Psoas muscle (tissue), 8 donors: ENCODE measurements around the gene PIM1. TPM values are rescaled to one million over a fixed set of nuclear protein-coding genes. Genes with fewer than 3 reads are reported as not detected.
A peak's percentile ranks its signal among the peaks of the same experiment; 100 is the strongest.

Experiments used
- ATAC-seq, 4 donors: fragments of 200-7000 bp; cut with Tn5 transposase; one replicate each; pipeline ENCODE4 v1.9.1; 2020; ENCODE audit warnings: moderate library complexity in 3 of 4, mild to moderate bottlenecking in 2 of 4
- DNase-seq, 2 donors: peaks; one replicate each; pipeline ENCODE4 v3.0.0-alpha.2; 2020
- H3K27ac ChIP-seq: fragments of 200-600 bp; one replicate; pipeline ENCODE4 v1.8.0; 2022
- H3K27me3 ChIP-seq, 3 donors: fragments of 200-600 bp in 1 of 3; one replicate each; pipeline versions ENCODE4 v1.6.1 to v1.8.0; 2013 to 2022; ENCODE audit warnings: low read length in 2 of 3, mild to moderate bottlenecking in 2 of 3, moderate library complexity in 1 of 3; ENCODE audit not compliant: insufficient read depth in 3 of 3
- H3K36me3 ChIP-seq, 2 donors: fragments of 200-600 bp in 1 of 2; one replicate each; pipeline versions ENCODE4 v1.6.1 to v1.8.0; 2013 to 2022; ENCODE audit warnings: low read depth in 1 of 2, mild to moderate bottlenecking in 1 of 2, moderate library complexity in 1 of 2; ENCODE audit not compliant: insufficient read depth in 1 of 2
- H3K4me1 ChIP-seq: fragments of 200-600 bp; one replicate; pipeline ENCODE4 v1.8.0; 2022
- H3K4me3 ChIP-seq: fragments of 200-600 bp; one replicate; pipeline ENCODE4 v1.8.0; 2022; ENCODE audit warnings: mild to moderate bottlenecking
- H3K9me3 ChIP-seq: fragments of 200-600 bp; one replicate; pipeline ENCODE4 v1.8.0; 2022
- WGBS, 3 donors: extraction: QIAGEN DNeasy Blood & Tissue Kit; methylation state at CpG; one replicate each; pipeline versions ENCODE4 v1.1.6 to v1.1.7; 2013; 5-methylcytosine and 5-hydroxymethylcytosine counted together
- intact Hi-C, 2 donors: fragments of 100-400 bp; cut with DNase I; formaldehyde crosslinking; loops; one replicate each; pipeline versions ENCODE4 v1.11.0 to v1.14.2; 2022
- polyA plus RNA-seq, 3 donors: library from polyadenylated mRNA; stranded (reverse); fragments of 200-250 nt; gene quantifications; one replicate each; pipeline ENCODE4 v1.2.3, GENCODE V29; 2013
- total RNA-seq, 4 donors: library from RNA; stranded (reverse); fragmentation: NEBNext Ultra II Directional in 2 of 4; extraction: Animal tissue kit (Norgen Biotek cat#: 25700) in 2 of 4; gene quantifications; one replicate each; pipeline versions ENCODE4 v1.2.1 to v1.2.4, GENCODE V29; 2021 to 2023
- TF ChIP-seq, protein P1 (sequence below): fragments of 200-600 bp; IDR thresholded peaks from one replicate; pipeline ENCODE4 v1.8.0; 2022; ENCODE audit warnings: antibody characterized with exemption
- donor health status: healthy with polysubstance abuse.
- donor health status: DM: no; HTN: no; CAD: no; lungs with moderate emphysema.
- donor health status: Bipolar disorder and iron deficiency.
- donor health status: healthy.
- donor health status: DM: yes; HTN: yes; CAD: no.
- donor health status: DM: no; HTN: no; CAD: no.
- donor health status: DM: no; HTN: no; CAD: no.
- donor health status: DM: yes; HTN: yes; CAD: no.

Gene PIM1
- total and polyA plus RNA-seq, 7 donors: 2.8 to 45.5 (median 18.0) TPM

DNA sequence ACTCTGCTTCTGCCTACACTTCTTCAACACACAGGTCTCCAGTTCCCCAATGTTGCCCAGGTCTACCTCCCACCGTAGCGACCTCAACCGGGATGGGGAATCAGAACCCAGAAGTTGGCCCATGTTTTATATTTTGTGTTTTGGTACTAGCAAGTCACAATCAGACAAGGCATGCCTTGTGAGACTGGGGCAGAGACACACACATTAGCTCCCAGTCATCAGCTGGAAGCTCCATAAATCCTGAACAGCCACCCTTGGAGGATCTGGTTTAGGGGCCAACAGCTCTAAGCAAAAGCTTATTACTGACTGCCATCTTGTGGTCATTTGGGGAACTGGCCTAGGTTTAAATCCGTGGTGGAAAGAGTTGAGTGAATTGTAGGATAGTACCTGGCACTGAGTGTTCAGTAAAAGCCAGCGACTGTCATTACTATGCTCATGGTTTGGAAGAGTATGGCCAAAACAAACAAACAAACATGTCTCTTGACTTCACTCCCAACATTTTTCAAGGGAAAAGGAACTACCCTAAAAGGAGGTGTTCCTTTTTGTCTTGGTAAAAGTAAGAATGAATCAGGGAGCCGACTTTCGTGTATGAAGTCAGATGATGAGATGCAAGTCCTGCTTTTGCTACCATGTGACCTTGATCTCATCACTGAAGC lies 40.5 kb downstream of the PIM1 start:
- Histone ChIP-seq H3K27ac (no peak overlapping the region), H3K27me3 (no peaks in the 10 kb centered on the region), H3K4me1 (no peaks in the 10 kb centered on the region), H3K4me3 (no peak overlapping the region), H3K36me3 (no peaks in the 10 kb centered on the region), H3K9me3 (no peaks in the 10 kb centered on the region)
- peak; percentile 84 to 95 (median 92) for ATAC-seq
- intact Hi-C loops: loop anchor here (1.0 to 10.0 kb wide), 3 partner anchors 188 to 326 kb away; partner anchors contain the start of gene C6orf89 (in 1 of the 2)
- 46 to 64% (median 56%) methylated on average over 7 of the region's 7 CpGs for WGBS, 3 donors
- TF ChIP-seq, protein P1, sequence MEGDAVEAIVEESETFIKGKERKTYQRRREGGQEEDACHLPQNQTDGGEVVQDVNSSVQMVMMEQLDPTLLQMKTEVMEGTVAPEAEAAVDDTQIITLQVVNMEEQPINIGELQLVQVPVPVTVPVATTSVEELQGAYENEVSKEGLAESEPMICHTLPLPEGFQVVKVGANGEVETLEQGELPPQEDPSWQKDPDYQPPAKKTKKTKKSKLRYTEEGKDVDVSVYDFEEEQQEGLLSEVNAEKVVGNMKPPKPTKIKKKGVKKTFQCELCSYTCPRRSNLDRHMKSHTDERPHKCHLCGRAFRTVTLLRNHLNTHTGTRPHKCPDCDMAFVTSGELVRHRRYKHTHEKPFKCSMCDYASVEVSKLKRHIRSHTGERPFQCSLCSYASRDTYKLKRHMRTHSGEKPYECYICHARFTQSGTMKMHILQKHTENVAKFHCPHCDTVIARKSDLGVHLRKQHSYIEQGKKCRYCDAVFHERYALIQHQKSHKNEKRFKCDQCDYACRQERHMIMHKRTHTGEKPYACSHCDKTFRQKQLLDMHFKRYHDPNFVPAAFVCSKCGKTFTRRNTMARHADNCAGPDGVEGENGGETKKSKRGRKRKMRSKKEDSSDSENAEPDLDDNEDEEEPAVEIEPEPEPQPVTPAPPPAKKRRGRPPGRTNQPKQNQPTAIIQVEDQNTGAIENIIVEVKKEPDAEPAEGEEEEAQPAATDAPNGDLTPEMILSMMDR: peak; percentile 95
- no peak for DNase-seq

GRCh38 chr6:37212268-37212667 lies 42.3 kb downstream of the PIM1 start:
- no peak overlapping the region for H3K27ac ChIP-seq
- no peaks in the 10 kb centered on the region for H3K27me3 ChIP-seq
- no peaks in the 10 kb centered on the region for H3K9me3 ChIP-seq
- 85 to 88% (median 86%) methylated on average over 9 of the region's 9 CpGs for WGBS, 3 donors
- ATAC-seq (no peak), DNase-seq (no peak)
- H3K4me1 ChIP-seq: no peaks in the 10 kb centered on the region
- H3K36me3 ChIP-seq: no peaks in the 10 kb centered on the region
- H3K4me3 ChIP-seq: no peak overlapping the region
- intact Hi-C loops: loop anchor here (5.0 to 10.0 kb wide), 2 partner anchors 190 to 327 kb away; partner anchors contain the start of gene C6orf89 (in 1 of the 2)
- TF ChIP-seq, protein P1: no peak

GRCh38 chr6:37218061-37218460 lies 48.1 kb downstream of the PIM1 start:
- Histone ChIP-seq H3K27me3 (no peaks in the 10 kb centered on the region), H3K27ac (no peak overlapping the region), H3K36me3 (no peaks in the 10 kb centered on the region), H3K4me3 (no peak overlapping the region), H3K9me3 (no peaks in the 10 kb centered on the region), H3K4me1 (peaks cover 5% of the 10 kb centered on the region)
- DNase-seq (no peak), ATAC-seq (no peak)
- intact Hi-C loops: loop anchor here in 1 of 2 donors (5.0 to 10.0 kb wide), 2 partner anchors 333 to 451 kb away; partner anchors contain the start of gene C6orf89
- TF ChIP-seq, protein P1: no peak
- WGBS, 3 donors: 90 to 97% (median 96%) methylated on average over 6 of the region's 6 CpGs

DNA sequence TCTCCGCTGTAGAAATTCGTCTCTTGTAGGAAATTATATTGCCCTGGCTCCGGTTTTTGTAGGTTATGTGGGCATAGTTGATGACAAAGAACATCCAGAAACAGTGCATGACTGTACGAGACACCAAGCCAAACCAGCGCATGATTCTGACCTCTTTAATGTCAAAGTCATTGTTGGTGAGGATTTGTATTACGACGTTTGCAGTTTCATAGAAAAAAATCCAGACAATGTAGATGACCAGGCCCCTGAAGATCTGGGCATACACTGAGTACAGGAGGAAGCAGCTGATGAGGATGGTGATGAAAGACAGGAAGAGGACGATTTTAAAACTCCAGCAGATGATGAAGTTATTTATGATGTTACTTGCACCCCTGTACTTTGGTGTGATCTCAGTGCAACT lies 48.6 kb downstream of the PIM1 start:
- H3K4me3 ChIP-seq: no peak overlapping the region
- H3K27ac ChIP-seq: no peak overlapping the region
- intact Hi-C loops: loop anchor here in 1 of 2 donors (5.0 to 10.0 kb wide), 2 partner anchors 334 to 451 kb away; partner anchors contain the start of gene C6orf89
- H3K9me3 ChIP-seq: no peaks in the 10 kb centered on the region
- ATAC-seq (no peak), DNase-seq (no peak)
- no peaks in the 10 kb centered on the region for H3K27me3 ChIP-seq
- no peaks in the 10 kb centered on the region for H3K36me3 ChIP-seq
- WGBS, 3 donors: 72 to 77% (median 73%) methylated on average over 8 of the region's 8 CpGs
- H3K4me1 ChIP-seq: peaks cover 8% of the 10 kb centered on the region
- TF ChIP-seq, protein P1: no peak
